H1 (cell line): ENCODE data around the gene FBN2. TPM values are rescaled to one million over a fixed set of nuclear protein-coding genes. Genes with fewer than 3 reads are reported as not detected.

ENCODE experiments used
- CTCF ChIA-PET: fragments of 300-600 bp; sonication (Branson Sonifier 250); formaldehyde crosslinking; loops from one replicate; lab custom pipeline; 2021; ENCODE audit not compliant: partially characterized antibody; lab: Charles Lee
- POLR2A ChIA-PET: fragments of 300-600 bp; sonication (Branson Sonifier 250); formaldehyde crosslinking; loops from one replicate; lab custom pipeline; 2021; ENCODE audit warnings: inconsistent platforms; ENCODE audit not compliant: partially characterized antibody; lab: Charles Lee
- DNase-seq, 2 experiments: peaks; one replicate each; pipeline versions ENCODE4 v3.0.0 to v3.0.0-alpha.2; 2010 to 2022; ENCODE audit warnings: low spot score in 2 of 2, low read depth in 1 of 2, mixed read lengths in 1 of 2
- FAIRE-seq: peaks from 2 replicates; lab custom pipeline; 2011; peaks lifted over from hg19 to GRCh38; lab: Jason Lieb, UNC
- H2AFZ ChIP-seq: 2 replicates; pipeline ENCODE4 v1.8.1; 2012; ENCODE audit warnings: low read length, inconsistent platforms
- H2AK5ac ChIP-seq: 2 replicates; pipeline ENCODE4 v1.6.1; 2013; ENCODE audit warnings: low read depth, low read length
- H2BK120ac ChIP-seq: replicated peaks from 2 replicates; pipeline ENCODE3; 2013; ENCODE audit warnings: low read depth, low read length, inconsistent platforms
- H2BK12ac ChIP-seq: 2 replicates; pipeline ENCODE4 v1.6.1; 2013; ENCODE audit warnings: low read depth, low read length
- H2BK15ac ChIP-seq: 2 replicates; pipeline ENCODE4 v1.6.1; 2013; ENCODE audit warnings: low read length
- H2BK20ac ChIP-seq: 2 replicates; pipeline ENCODE4 v1.6.1; 2013; ENCODE audit warnings: low read length
- H2BK5ac ChIP-seq: 2 replicates; pipeline ENCODE4 v1.6.1; 2013; ENCODE audit warnings: low read depth, low read length
- H3K14ac ChIP-seq: 2 replicates; pipeline ENCODE4 v1.6.1; 2013; ENCODE audit warnings: inconsistent platforms; ENCODE audit not compliant: insufficient read length
- H3K18ac ChIP-seq: 2 replicates; pipeline ENCODE4 v1.6.1; 2013; ENCODE audit warnings: low read length; ENCODE audit errors: extremely low read depth
- H3K23ac ChIP-seq: 2 replicates; pipeline ENCODE4 v1.6.1; 2013; ENCODE audit warnings: inconsistent platforms; ENCODE audit not compliant: insufficient read length
- H3K23me2 ChIP-seq: 2 replicates; pipeline ENCODE4 v1.6.1; 2013; ENCODE audit warnings: low read depth, low read length
- H3K27ac ChIP-seq: 2 replicates; pipeline ENCODE4 v1.6.1; 2011; ENCODE audit warnings: low read depth, low read length, inconsistent platforms
- H3K27me3 ChIP-seq, 4 experiments: replicated peaks in 1 of 4; 1 replicate in 1 of 4; 2 replicates in 3 of 4; pipeline versions ENCODE4 v1.6.1 to v1.8.1; 2011 to 2013; ENCODE audit warnings: low read length in 3 of 4, mild to moderate bottlenecking in 3 of 4, inconsistent platforms in 2 of 4, mixed read lengths in 2 of 4, moderate library complexity in 1 of 4; ENCODE audit not compliant: control insufficient read depth in 3 of 4, insufficient read depth in 3 of 4; ENCODE audit errors: extremely low read depth in 1 of 4
- H3K36me3 ChIP-seq, 4 experiments: 2 replicates each; pipeline versions ENCODE4 v1.6.1 to v1.8.1; 2011 to 2013; ENCODE audit warnings: mild to moderate bottlenecking in 4 of 4, low read length in 3 of 4, moderate library complexity in 2 of 4, control low read depth in 1 of 4, inconsistent platforms in 1 of 4; ENCODE audit not compliant: insufficient read depth in 4 of 4, control insufficient read depth in 2 of 4
- H3K4ac ChIP-seq: replicated peaks from 2 replicates; pipeline ENCODE3; 2013; ENCODE audit warnings: low read length, low read depth, mixed read lengths, inconsistent platforms; ENCODE audit not compliant: insufficient read length
- H3K4me1 ChIP-seq, 4 experiments: replicated peaks in 1 of 4; 1 replicate in 1 of 4; 2 replicates in 3 of 4; pipeline versions ENCODE4 v1.6.1 to v1.8.1; 2011 to 2013; ENCODE audit warnings: low read length in 3 of 4, inconsistent platforms in 2 of 4, mixed read lengths in 1 of 4; ENCODE audit not compliant: insufficient read depth in 4 of 4, control insufficient read depth in 3 of 4
- H3K4me2 ChIP-seq, 2 experiments: 2 replicates each; pipeline versions ENCODE4 v1.6.1 to v1.8.1; 2011 to 2013; ENCODE audit warnings: low read depth in 2 of 2, low read length in 2 of 2, control low read depth in 1 of 2, inconsistent platforms in 1 of 2, mild to moderate bottlenecking in 1 of 2; ENCODE audit not compliant: insufficient read depth in 1 of 2
- H3K4me3 ChIP-seq, 4 experiments: fragments of 200-600, 300-600 bp in 1 of 4; sonication (generic), shearing (Covaris generic), sonication (Bioruptor Twin) in 1 of 4; 2 replicates each; pipeline versions ENCODE4 v1.5.1 to v1.8.1; 2011 to 2016; ENCODE audit warnings: low read length in 4 of 4, low read depth in 3 of 4, control low read depth in 2 of 4, inconsistent platforms in 2 of 4, mild to moderate bottlenecking in 2 of 4, mixed read lengths in 1 of 4, moderate library complexity in 1 of 4; ENCODE audit not compliant: insufficient read depth in 2 of 4; ENCODE audit errors: extremely low read depth in 1 of 4
- H3K56ac ChIP-seq: replicated peaks from 2 replicates; pipeline ENCODE3; 2013; ENCODE audit warnings: low read depth, mild to moderate bottlenecking, mixed read lengths, low read length, inconsistent platforms; ENCODE audit not compliant: insufficient read length
- H3K79me1 ChIP-seq: 2 replicates; pipeline ENCODE4 v1.6.1; 2013; ENCODE audit warnings: low read depth, low read length, control low read depth
- H3K79me2 ChIP-seq, 2 experiments: 2 replicates each; pipeline versions ENCODE4 v1.6.1 to v1.8.1; 2012 to 2013; ENCODE audit warnings: low read length in 2 of 2, mild to moderate bottlenecking in 2 of 2, inconsistent platforms in 1 of 2; ENCODE audit not compliant: insufficient read depth in 2 of 2, control insufficient read depth in 1 of 2
- H3K9ac ChIP-seq, 4 experiments: replicated peaks in 1 of 4; 1 replicate in 1 of 4; 2 replicates in 3 of 4; pipeline versions ENCODE4 v1.6.1 to v1.8.1; 2011 to 2013; ENCODE audit warnings: low read depth in 3 of 4, low read length in 3 of 4, control low read depth in 2 of 4, mild to moderate bottlenecking in 2 of 4, moderate library complexity in 2 of 4, inconsistent platforms in 1 of 4; ENCODE audit errors: extremely low read depth in 1 of 4
- H3K9me3 ChIP-seq, 2 experiments: 2 replicates each; pipeline versions ENCODE4 v1.6.1 to v1.8.1; 2012 to 2013; ENCODE audit warnings: mild to moderate bottlenecking in 2 of 2, moderate library complexity in 2 of 2, control low read depth in 1 of 2, inconsistent platforms in 1 of 2, low read depth in 1 of 2, low read length in 1 of 2, mixed read lengths in 1 of 2; ENCODE audit not compliant: insufficient read depth in 2 of 2
- H4K20me1 ChIP-seq, 2 experiments: replicated peaks in 1 of 2; 2 replicates each; pipeline versions ENCODE3 to v1.8.1; 2011 to 2013; ENCODE audit warnings: inconsistent platforms in 2 of 2, low read length in 2 of 2, mild to moderate bottlenecking in 1 of 2; ENCODE audit not compliant: insufficient read depth in 2 of 2, control insufficient read depth in 1 of 2
- H4K5ac ChIP-seq: 2 replicates; pipeline ENCODE4 v1.6.1; 2013; ENCODE audit warnings: low read length, low read depth, mixed read lengths, inconsistent platforms; ENCODE audit not compliant: insufficient read length
- H4K8ac ChIP-seq: 2 replicates; pipeline ENCODE4 v1.8.0; 2013; ENCODE audit warnings: mild to moderate bottlenecking, moderate library complexity, low read length, inconsistent platforms; ENCODE audit not compliant: insufficient read depth; ENCODE audit errors: extremely low read depth
- H4K91ac ChIP-seq: replicated peaks from 2 replicates; pipeline ENCODE3; 2013; ENCODE audit warnings: low read length, mixed read lengths, inconsistent platforms; ENCODE audit not compliant: insufficient read length
- ASH2L ChIP-seq: fragments of 200-600, 300-600 bp; sonication (generic); IDR thresholded peaks from one replicate; pipeline ENCODE4 v1.7.1; 2017; ENCODE audit warnings: low read length
- BACH1 ChIP-seq: IDR thresholded peaks from 2 replicates; pipeline ENCODE4 v1.6.1; 2012; ENCODE audit warnings: low read length, improper control_type of control experiment
- GABPA ChIP-seq: IDR thresholded peaks from 2 replicates; pipeline ENCODE4 v1.6.1; 2011; ENCODE audit warnings: mild to moderate bottlenecking, low read length, moderate library complexity, borderline replicate concordance; ENCODE audit not compliant: insufficient read depth
- JUN ChIP-seq: IDR thresholded peaks from 2 replicates; pipeline ENCODE4 v1.6.1; 2011; ENCODE audit warnings: low read depth, mild to moderate bottlenecking, improper control_type of control experiment, low read length
- SUZ12 ChIP-seq: fragments of 200-600 bp; sonication (generic); IDR thresholded peaks from 2 replicates; pipeline ENCODE4 v1.6.1; 2012; ENCODE audit warnings: mild to moderate bottlenecking, inconsistent platforms, low read length, moderate library complexity, mixed read lengths
- YY1 ChIP-seq: IDR thresholded peaks from 2 replicates; pipeline ENCODE4 v1.6.1; 2011; ENCODE audit warnings: low read depth, mild to moderate bottlenecking, low read length
- WGBS, 2 experiments: shearing (Covaris generic) in 1 of 2; methylation state at CpG; one replicate each; pipeline versions ENCODE4 v1.1.6 to v1.1.7; 2013 to 2015; ENCODE audit warnings: low lambda C conversion rate in 2 of 2, mixed read lengths in 2 of 2, inconsistent platforms in 1 of 2, low coverage in 1 of 2, missing lambda C conversion rate in 1 of 2; ENCODE audit not compliant: insufficient replicate concordance in 2 of 2, insufficient coverage in 1 of 2, insufficient read length in 1 of 2; ENCODE audit errors: extremely low coverage in 1 of 2, missing lambda C conversion rate in 1 of 2; 5-methylcytosine and 5-hydroxymethylcytosine counted together
- polyA plus RNA-seq, 7 experiments: library from polyadenylated mRNA; depleted of rRNA in 3 of 7; stranded (reverse) in 5 of 7; unstranded in 2 of 7; fragments of >200 nt in 5 of 7; fragments of 200-250 nt in 2 of 7; gene quantifications; 1 replicate in 5 of 7; 2 replicates in 1 of 7; 4 replicates in 1 of 7; pipeline versions ENCODE4 v1.2.1 to v1.2.3, GENCODE V29; 2011 to 2013; ENCODE audit warnings: missing spikeins in 2 of 7, mixed read lengths in 2 of 7
- total RNA-seq: library from RNA; stranded (reverse); fragmentation: NEBNext Ultra II Directional; extraction: Animal tissue kit (Norgen Biotek cat#: 25700); gene quantifications from 2 replicates; pipeline ENCODE4 v1.2.1, GENCODE V29; 2021

Gene FBN2
- total and polyA plus RNA-seq, 2 of the 8 experiments (the other 6 are each of a cell fraction or from before 2014, with no cell fraction given) = 14.1 to 16.3 TPM

DNA sequence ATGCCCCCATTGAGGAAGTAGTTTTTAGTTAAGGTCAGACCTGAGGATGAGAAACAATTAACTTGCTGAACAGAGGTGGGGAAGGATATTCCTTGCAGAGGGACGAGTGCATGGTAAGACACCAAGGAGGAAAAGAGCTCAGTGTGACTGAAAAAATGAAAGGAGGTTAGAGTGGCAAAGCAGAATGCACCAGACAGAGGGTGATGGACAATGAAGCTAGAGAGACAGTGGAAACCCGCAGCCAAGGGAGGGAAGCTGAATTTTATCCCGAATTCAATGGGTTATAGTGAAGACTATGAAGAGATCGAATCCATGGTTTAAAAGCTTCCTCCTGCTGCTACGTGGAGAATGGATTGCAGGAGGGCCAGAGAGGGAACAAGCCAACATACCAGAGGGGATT lies 206.8 kb downstream of the FBN2 start:
- no peak overlapping the region for H2BK15ac ChIP-seq
- FAIRE-seq (no peak), DNase-seq (no peak)
- H3K23me2 ChIP-seq = no peaks in the 10 kb centered on the region
- H3K79me1 ChIP-seq = no peaks in the 10 kb centered on the region
- H2BK12ac ChIP-seq = no peak overlapping the region
- WGBS, 2 experiments = 96% methylated on average over 5 of the region's 5 CpGs; no CpG with 5 or more reads in 1 of the 2 experiments
- no peak overlapping the region for H3K14ac ChIP-seq
- no peak overlapping the region for H2AFZ ChIP-seq
- H3K4me1 ChIP-seq = no peaks in the 10 kb centered on the region
- H4K20me1 ChIP-seq = no peaks in the 10 kb centered on the region
- H4K91ac ChIP-seq = no peak overlapping the region
- peaks cover 0 to 33% (median 8%) of the 10 kb centered on the region in 4 experiments; a peak in 5 of 8 replicates for H3K36me3 ChIP-seq
- no peak overlapping the region for H3K27ac ChIP-seq
- H4K5ac ChIP-seq = no peak overlapping the region
- H3K27me3 ChIP-seq = no peaks in the 10 kb centered on the region
- ChIA-PET POLR2A (no interaction called here), CTCF (interaction anchor here (1.8 kb wide), 1 partner anchor 344 kb away, joined by 5 read pairs; no protein-coding TSS in a partner anchor)
- no peak overlapping the region for H3K4ac ChIP-seq
- H3K4me3 ChIP-seq = no peak overlapping the region
- H2BK120ac ChIP-seq = no peak overlapping the region
- H2BK5ac ChIP-seq = no peak overlapping the region
- H4K8ac ChIP-seq = no peak overlapping the region
- no peaks in the 10 kb centered on the region for H3K79me2 ChIP-seq
- no peak overlapping the region for H3K18ac ChIP-seq
- no peak overlapping the region for H3K4me2 ChIP-seq
- no peaks in the 10 kb centered on the region for H3K9me3 ChIP-seq
- no peak overlapping the region for H2AK5ac ChIP-seq
- no peak overlapping the region for H3K9ac ChIP-seq
- H2BK20ac ChIP-seq = no peak overlapping the region
- H3K23ac ChIP-seq = no peak overlapping the region
- no peak for TF ChIP-seq JUN
- no peak for TF ChIP-seq GABPA
- no peak for TF ChIP-seq ASH2L
- TF ChIP-seq SUZ12 = no peak
- no peak for TF ChIP-seq YY1
- no peak for TF ChIP-seq BACH1
- H3K56ac ChIP-seq = no peak overlapping the region
